GM10847 (cell line): ENCODE data around the gene SS18L1.

Experiments used
- POLR2A ChIP-seq: IDR thresholded peaks from 2 replicates; pipeline ENCODE4 v1.6.1; 2011; ENCODE audit not compliant: insufficient read length; ENCODE audit errors: extremely low read depth

The SS18L1 gene

DNA sequence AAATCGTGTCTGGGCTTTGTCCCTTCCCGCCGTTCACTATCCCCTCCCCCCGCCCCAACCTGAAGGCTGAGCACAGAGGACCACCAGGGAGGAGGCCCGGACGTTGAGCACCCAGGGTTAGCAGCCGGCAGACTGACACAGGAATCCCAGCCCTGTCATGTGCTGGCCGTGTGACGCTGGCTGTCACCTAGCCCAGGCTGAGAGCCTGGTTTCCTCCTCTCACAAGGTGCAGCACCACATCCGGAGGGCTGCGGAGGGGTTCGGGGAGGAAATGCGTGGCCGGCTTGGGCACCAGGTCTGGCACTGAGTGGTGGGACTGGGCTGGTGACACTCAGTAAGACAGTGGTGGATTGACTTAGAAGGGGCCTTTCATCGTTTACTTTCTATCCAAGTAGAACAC is 25.9 kb upstream of the SS18L1 start:
- TF ChIP-seq POLR2A = no peak

GRCh38 chr20:62118113-62119043 is 25.2 kb upstream of the SS18L1 start:
- TF ChIP-seq POLR2A = no peak

DNA sequence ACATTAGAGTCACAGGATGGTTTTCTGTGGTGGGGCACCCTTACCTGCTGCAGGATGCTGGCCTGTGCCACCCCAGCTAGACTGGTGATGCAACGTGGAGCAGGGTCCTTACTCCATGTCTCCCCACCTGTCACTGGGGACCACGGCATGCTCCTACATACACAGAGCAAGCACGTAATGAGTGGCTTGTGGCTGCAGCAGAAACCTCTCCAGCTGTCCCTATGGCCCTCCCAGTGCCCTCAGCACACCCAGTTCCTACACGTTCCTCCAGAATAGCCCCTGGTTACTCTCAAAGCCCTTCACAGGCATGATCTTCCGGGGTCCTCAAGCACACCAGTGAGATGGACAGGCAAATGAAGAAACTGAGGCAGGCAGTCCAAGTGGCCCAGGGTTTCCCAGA is 24.5 kb upstream of the SS18L1 start:
- TF ChIP-seq POLR2A = no peak

GRCh38 chr20:62119591-62120364 is 23.8 kb upstream of the SS18L1 start:
- no peak for TF ChIP-seq POLR2A

DNA sequence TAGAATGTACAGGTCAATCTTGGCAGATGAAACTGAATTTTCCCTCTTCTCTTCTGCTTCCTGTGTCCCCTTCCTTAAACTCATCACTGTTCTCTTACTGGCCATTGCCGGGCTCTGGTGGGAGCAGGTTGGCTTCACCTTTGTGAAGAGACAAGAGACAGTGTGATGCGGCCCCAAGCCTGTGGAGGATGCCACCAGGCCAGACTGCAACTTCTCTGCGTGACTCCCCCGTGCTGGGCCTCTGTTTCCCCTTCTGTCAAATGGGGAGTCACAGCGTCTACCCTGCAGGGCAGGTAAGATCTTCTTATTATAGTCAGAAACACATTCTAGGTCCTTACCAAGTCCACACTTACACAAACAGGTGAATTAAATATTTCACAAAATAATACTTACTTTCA is 23.2 kb upstream of the SS18L1 start:
- TF ChIP-seq POLR2A = no peak

DNA sequence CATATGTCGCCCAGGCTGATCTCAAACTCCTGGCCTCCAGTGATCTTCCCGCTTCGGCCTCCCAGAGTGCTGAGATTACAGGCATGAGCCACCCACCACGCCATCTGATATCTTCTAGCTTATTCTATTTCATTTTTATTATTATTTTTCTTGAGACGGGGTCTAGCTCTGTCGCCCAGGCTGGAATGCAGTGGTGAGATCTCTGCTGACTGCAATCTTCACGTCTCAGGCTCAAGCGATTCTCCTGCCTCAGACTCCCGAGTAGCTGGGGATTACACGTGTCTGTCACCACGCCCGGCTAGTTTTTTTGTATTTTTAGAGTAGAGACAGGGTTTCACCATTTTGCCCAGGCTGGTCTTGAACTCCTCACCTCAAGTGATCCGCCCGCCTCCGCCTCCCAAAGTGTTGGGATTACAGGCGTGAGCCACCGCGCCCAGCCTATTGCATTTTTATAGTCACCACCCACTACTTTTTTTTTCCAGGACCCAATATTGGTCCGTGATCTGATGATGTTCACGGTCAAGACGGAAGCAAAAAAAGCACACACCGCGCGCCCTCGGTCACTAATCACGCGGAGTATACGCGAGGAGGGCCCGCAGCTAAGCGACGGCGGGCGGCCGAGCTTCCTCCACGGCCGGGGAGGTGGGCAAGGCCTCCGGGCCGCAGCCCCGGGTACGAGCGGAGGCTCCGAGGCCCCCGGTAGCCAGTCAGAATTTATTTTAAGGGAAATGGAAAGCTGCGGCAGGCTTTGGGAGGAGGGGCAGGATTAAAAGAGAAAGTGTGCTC is 22.4 kb upstream of the SS18L1 start:
- TF ChIP-seq POLR2A = no peak

- TF ChIP-seq POLR2A = peak; percentile 64
Observed at GRCh38 chr20:62121776-62122653, 21.6 kb upstream of the SS18L1 start, which contains the start of gene LSM14B. TSS of gene LSM14B (plus strand) at chr20:62122475. CDS start at chr20:62122667, 192 bp downstream.

GRCh38 chr20:62122654-62123449 is 20.7 kb upstream of the SS18L1 start:
- no peak for TF ChIP-seq POLR2A

DNA sequence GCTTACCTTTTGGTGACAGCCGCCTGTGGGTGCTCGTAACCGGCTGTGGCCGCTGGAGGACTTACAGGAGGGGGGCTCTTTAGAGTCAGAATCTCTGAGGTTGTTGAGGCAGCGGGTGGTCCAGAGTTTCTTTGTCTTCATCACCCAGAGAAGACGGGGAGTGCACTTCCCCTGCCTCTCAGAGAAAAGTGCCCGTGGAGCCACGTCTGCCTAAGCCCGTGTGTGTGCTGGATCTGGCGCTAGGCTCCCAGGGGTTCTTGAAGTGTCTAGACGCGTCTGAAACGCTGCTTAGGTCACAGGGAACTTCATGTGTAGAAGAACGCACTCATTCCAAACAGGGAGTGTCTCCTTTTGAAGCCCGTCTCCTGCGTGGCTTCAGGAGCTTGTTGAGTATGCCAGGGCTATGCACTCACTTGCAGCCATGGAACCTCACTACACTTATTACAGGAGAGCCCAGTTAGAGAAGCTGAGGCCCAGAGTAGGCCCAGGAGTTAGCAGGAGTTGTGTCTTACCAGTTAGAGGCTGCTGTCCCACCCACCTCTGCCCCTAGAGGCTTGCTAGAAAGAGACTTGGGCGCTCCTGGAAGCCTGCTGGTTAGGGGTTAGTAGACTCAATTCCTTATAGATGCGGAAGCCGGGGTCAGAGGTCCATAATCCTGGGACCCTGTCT is 20.0 kb upstream of the SS18L1 start:
- no peak for TF ChIP-seq POLR2A

DNA sequence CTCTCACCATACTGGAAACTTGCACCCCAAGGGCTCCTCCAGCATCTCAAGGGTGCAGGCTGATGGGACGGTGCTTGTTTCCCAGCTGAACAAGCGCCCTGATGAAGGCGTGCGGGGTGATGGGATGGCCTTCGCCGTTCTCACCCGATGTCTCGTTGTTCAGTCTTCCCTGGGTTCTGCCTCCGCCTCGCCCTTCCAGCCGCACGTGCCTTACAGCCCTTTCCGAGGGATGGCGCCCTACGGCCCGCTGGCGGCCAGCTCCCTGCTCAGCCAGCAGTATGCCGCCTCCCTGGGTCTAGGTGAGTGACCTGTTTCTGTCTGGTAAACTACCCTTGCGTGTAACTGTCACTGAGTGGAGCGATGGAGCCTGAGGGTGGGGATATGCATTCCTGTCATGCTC is 17.4 kb upstream of the SS18L1 start:
- no peak for TF ChIP-seq POLR2A

- TF ChIP-seq POLR2A = no peak
Observed at GRCh38 chr20:62127799-62128198, 15.8 kb upstream of the SS18L1 start.

DNA sequence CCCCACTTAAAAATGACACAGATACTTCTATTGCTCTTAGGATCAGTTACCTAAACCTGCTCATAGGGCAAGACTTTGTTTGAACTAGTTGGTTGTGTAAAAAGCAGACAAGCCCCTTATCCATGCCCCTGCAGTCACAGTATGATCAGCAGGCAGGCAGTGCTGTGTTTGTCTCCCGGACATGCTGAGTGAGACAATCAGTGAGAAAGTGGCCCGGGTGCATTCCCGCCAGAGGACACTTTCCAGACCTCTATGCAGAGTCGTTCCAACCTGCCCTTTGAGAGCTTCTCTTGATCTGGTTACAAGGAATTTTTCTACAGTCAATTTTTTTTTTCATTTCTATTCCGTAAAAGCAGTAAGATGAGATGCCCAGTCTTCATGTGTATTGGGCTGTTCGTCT is 15.1 kb upstream of the SS18L1 start:
- no peak for TF ChIP-seq POLR2A
